HG03108 (cell line): ENCODE data around the gene SUGCT.

Experiments
- ATAC-seq: cut with Tn5 transposase; IDR thresholded peaks from one replicate; pipeline ENCODE4 v1.9.1; 2021; ENCODE audit warnings: moderate library complexity; ENCODE audit not compliant: unreplicated experiment

SUGCT gene

GRCh38 chr7:40549372-40550039, 414.7 kb downstream of the SUGCT start:
- no peak for ATAC-seq

DNA sequence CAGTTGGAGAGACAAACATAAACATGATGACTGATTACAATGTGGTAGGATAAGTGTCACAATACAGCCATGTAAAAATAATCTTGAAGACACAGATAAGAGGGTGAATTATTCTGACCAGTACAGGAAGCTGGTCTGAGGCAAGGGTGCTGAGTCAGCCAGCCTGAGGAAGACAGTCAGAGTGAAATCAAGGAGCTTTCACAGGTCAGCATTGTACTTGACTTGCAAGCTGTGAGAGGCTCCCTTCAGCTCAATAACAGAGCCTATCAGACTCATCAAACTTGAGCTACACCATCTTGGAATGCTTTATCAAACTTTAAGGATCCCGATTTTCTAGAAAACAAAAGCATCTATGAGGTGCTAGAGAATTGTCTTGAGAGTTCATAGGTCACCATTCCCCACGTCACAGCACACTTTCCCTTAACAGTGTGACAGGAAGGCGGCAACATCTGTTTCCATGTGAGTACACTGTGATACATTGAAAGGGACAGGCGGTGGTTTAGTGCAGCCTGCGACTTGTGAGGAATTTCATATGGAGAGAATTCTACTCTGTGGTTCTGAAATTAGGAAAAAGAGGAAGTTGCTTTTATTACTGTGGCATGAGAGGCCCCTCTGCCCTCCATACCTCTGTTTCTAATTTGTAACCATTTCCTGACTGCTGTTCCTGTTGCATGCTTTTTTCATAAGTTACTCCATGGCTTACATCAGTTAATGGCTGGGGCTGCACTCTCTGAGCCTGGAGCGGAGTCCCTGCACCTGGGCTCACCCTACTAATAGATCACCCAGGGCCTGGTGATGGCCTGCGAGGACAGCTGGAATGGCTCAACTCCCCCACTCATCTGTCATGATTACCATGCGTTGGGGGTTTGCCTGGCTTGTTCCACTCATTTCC, 417.1 kb downstream of the SUGCT start:
- ATAC-seq: peak; percentile 72

- no peak for ATAC-seq
These were observed 425.9 kb downstream of the SUGCT start for GRCh38 chr7:40560672-40561071.

- no peak for ATAC-seq
These were observed 432.1 kb downstream of the SUGCT start for GRCh38 chr7:40566879-40567278.

- no peak for ATAC-seq
These were observed 434.5 kb downstream of the SUGCT start for GRCh38 chr7:40569326-40569725.

DNA sequence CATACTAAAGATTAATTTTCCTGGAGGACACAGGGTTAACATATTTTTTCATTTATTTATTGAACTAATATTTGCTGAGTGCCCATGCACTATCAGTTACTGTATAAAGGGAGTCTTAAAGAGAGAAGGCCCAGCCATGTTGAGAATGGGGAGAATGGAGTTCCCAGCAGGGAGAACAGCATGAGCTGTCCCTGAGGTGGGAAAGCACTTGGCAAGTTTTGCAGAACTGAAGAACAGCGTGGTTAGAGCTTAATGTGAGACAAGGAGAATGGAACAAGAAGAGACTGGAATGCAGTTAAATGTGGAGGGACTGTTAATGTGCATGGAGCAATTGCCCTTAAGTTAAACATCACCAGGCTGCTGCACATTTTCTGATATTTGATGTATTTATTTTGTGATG, 435.4 kb downstream of the SUGCT start:
- ATAC-seq: no peak

DNA sequence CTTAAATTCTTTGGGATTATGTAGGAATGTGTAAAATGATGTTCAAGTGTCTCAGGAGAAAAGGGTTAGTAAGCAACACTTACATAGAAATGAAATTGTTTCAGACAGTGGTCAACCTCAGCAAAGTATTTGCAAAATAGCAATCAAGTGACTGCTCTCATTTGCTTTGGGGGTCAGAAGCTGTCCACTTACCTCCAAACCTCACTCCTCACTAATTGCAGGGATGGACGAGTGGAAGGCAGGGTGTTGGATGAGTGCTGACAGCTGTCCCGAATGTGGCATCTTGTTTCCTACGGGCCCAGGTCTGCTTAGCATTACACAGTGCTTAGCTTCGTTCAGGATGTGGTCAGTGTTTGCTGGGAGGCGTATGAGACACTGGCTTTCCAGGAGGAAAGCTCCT, 437.0 kb downstream of the SUGCT start:
- ATAC-seq: no peak

DNA sequence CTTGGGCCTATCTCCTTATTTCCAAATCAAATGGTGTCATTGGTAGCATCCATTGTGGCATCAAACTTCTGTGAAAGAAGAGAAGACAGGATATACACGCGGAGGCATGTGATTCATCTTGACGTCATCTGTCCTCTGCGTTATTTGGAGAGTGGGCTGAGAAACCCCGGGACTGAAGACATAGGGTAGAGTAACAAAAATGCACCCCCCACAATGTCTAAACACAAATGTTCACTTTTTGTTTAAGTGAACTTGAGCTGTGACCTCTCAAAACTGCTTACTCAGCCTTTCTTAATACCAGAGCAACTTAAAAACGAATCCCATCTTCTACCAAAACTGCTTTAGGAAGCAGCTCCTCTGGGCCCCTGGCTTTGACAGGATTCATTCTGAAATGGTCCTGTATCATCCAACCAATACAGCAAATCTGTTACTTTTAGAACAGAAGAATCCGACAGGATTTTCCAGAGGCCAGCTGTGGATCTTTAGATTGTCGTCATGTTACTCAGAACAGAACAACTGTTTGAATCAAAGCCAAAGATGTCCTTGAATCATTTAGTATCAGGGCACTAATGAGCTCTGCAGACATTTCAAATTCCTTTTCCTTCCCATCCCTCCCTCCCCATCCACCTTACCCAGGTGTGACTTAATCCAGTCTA, 438.1 kb downstream of the SUGCT start:
- ATAC-seq: no peak

- ATAC-seq: no peak
These were observed 444.6 kb downstream of the SUGCT start for GRCh38 chr7:40579401-40579800.

- ATAC-seq: no peak
These were observed 446.0 kb downstream of the SUGCT start for GRCh38 chr7:40580776-40581175.

GRCh38 chr7:40582539-40582938, 447.7 kb downstream of the SUGCT start:
- no peak for ATAC-seq

DNA sequence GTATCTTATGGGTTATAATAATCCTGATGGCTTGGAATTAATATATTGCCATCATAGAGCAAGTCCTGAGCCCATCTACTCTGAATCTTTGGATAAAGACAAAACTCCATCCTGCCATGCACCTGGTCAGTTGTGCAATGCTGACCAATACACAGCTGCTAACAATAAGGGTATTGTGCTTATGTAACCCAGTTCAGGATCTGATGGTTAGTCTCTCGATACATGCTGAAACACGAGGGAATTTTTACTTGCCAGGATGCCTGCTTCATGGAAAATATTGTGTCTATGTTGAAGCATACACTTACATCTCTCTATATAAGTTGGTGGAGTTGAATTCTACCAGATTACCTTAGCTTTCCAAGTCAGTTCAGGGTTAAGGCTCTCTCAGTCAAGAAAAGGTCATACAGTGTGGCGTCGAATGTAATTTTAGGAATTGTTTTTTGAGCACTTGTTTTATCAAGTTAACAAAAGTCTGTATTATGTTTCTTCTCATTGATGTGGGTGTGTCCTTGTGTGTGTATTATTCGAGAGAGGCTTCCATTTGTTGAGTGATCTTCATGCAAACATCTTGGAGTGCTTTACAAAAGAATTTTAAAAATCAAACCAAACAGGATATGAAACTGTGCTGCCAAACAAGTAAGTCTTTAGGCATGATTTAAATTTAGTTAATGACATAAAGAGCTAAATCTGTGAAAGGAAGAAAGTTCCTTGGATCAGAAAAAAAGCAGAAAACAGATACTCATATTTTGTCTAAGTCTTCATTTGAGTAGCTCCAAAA, 449.1 kb downstream of the SUGCT start:
- no peak for ATAC-seq

GRCh38 chr7:40584667-40585433, 450.0 kb downstream of the SUGCT start:
- ATAC-seq: no peak

DNA sequence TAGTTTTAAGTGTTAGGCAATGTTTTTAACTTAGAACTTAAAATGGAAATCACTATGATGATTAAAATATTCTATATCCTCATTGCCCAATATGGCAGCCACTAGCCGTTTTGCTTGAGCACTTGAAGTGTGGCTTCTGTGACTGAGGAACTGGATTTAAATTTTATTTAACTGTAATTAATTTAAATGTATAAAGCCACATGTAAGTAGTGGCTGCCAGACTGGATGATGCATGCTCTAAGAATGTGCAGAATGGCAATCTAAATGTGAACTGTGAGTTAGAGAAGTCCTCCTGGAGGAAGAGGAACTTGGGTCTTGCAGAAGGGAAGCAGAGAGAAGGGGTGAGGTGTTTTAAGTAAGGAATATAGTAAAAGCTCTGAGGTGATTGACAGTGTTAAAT, 451.4 kb downstream of the SUGCT start:
- no peak for ATAC-seq

DNA sequence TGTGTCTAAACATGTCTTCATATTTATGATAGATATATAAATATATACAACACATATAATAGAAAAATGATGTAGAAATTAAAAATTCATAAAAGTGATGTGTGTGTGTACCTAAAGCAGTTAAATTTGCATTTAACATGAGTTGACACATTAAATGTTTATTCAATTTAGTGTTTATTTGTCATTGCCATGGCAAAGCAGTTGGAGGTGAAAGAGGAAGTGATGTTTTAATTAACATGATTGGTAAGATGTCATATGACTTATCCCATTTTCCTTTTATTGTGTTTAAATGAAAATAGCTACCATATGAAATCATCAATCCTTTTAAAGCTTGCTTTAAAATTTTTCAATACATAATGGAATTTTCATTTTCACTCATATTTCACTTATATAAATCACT, 452.6 kb downstream of the SUGCT start:
- no peak for ATAC-seq

GRCh38 chr7:40595129-40595528, 460.3 kb downstream of the SUGCT start:
- ATAC-seq: no peak

DNA sequence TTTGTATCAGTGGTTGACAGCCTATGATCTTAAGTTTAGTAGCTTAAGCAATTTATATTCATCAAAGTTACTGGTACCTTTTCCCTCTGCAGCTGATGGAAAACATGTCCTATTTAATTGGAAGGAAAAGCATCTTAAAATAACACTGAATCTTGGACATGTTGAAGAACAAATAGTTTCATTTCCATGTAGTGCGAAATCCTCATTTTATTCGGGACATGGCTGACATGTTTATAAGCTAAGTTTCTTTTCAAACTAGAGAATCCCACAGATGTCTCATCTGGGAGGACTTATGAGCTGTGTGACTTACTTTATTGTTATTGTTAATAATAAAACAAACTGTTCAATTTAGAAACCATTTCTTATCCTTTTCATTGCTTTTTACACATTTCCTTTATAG, 461.0 kb downstream of the SUGCT start:
- no peak for ATAC-seq

GRCh38 chr7:40597517-40597916, 462.7 kb downstream of the SUGCT start:
- ATAC-seq: no peak

GRCh38 chr7:40598915-40599314, 464.1 kb downstream of the SUGCT start:
- no peak for ATAC-seq

GRCh38 chr7:40599836-40600235, 465.0 kb downstream of the SUGCT start:
- no peak for ATAC-seq
